Right lobe of liver (tissue), 4 donors: ENCODE measurements around the gene FAM174C.

Experiments used
- CTCF ChIP-seq, 4 donors: fragments of 200-600 bp in 3 of 4; fragments of 450-650 bp in 1 of 4; IDR thresholded peaks; one replicate each; pipeline versions ENCODE4 v1.5.1 to v1.8.0; 2016 to 2022; ENCODE audit warnings: antibody characterized with exemption in 4 of 4, mild to moderate bottlenecking in 2 of 4
- POLR2A ChIP-seq: fragments of 450-650 bp; IDR thresholded peaks from one replicate; pipeline ENCODE4 v1.6.1; 2017; ENCODE audit warnings: antibody characterized with exemption, mild to moderate bottlenecking
- donor health status: DM: no; HTN: no; CAD: no.
- donor health status: DM: no; HTN: no; CAD: no.
- donor health status: DM: no; HTN: yes; CAD: no.

- TF ChIP-seq CTCF (IDR thresholded peaks at IDR 0.05) (no peak), POLR2A (no peak)
Observed at GRCh38 chr19:1239420-1239795, 35.9 kb upstream of the FAM174C start.
